ENCODE results near the gene HSD11B2.
"Not testable (repeated sequence)": the region's sequence is repeated elsewhere in the genome, so short reads cannot be mapped to it uniquely, and the experiment has no call there.

HSD11B2 gene

GRCh38 chr16:67415421-67415820, 15.5 kb upstream of the HSD11B2 start:
- DNase-seq (ENCODE audit: low read depth) = not testable (repeated sequence)

GRCh38 chr16:67415872-67416793, 14.8 kb upstream of the HSD11B2 start, which contains the start of gene ZDHHC1:
ZDHHC1 (minus strand) TSS chr16:67416477; CDS start chr16:67407775, 8,702 bp downstream.
- DNase-seq (ENCODE audit: low read depth) = no peak

- DNase-seq (ENCODE audit: low read depth) = no peak
These were observed 13.4 kb upstream of the HSD11B2 start for GRCh38 chr16:67417333-67418061.

GRCh38 chr16:67419502-67419901, 11.4 kb upstream of the HSD11B2 start:
- DNase-seq (ENCODE audit: low read depth) = no peak

GRCh38 chr16:67419931-67420330, 11.0 kb upstream of the HSD11B2 start:
- DNase-seq (ENCODE audit: low read depth) = no peak

- no peak for DNase-seq (ENCODE audit: low read depth)
These were observed 9.9 kb upstream of the HSD11B2 start for GRCh38 chr16:67421030-67421429.

GRCh38 chr16:67423015-67423414, 7.9 kb upstream of the HSD11B2 start:
- no peak for DNase-seq (ENCODE audit: low read depth)

GRCh38 chr16:67423611-67424260, 7.2 kb upstream of the HSD11B2 start:
- no peak for DNase-seq (ENCODE audit: low read depth)

- no peak for DNase-seq (ENCODE audit: low read depth)
These were observed 6.7 kb upstream of the HSD11B2 start for GRCh38 chr16:67424261-67424615.

GRCh38 chr16:67425061-67425460, 5.9 kb upstream of the HSD11B2 start:
- no peak for DNase-seq (ENCODE audit: low read depth)

GRCh38 chr16:67425580-67425979, 5.3 kb upstream of the HSD11B2 start:
- DNase-seq (ENCODE audit: low read depth) = no peak

GRCh38 chr16:67426022-67426421, 4.9 kb upstream of the HSD11B2 start:
- DNase-seq (ENCODE audit: low read depth) = no peak

- no peak for DNase-seq (ENCODE audit: low read depth)
These were observed 4.0 kb upstream of the HSD11B2 start for GRCh38 chr16:67426950-67427349.

- no peak for DNase-seq (ENCODE audit: low read depth)
These were observed 2.7 kb upstream of the HSD11B2 start for GRCh38 chr16:67428146-67428731.

GRCh38 chr16:67429053-67429798, 1.7 kb upstream of the HSD11B2 start:
- DNase-seq (ENCODE audit: low read depth) = no peak

- no peak for DNase-seq (ENCODE audit: low read depth)
These were observed 970 bp upstream of the HSD11B2 start for GRCh38 chr16:67429799-67430503.

- no peak for DNase-seq (ENCODE audit: low read depth)
These were observed 381 bp upstream of the HSD11B2 start for GRCh38 chr16:67430504-67430976.

- no peak for DNase-seq (ENCODE audit: low read depth)
These were observed 1.0 kb downstream of the HSD11B2 start for GRCh38 chr16:67431775-67432505.

- DNase-seq (ENCODE audit: low read depth) = no peak
These were observed 1.6 kb downstream of the HSD11B2 start for GRCh38 chr16:67432506-67432890.

GRCh38 chr16:67433131-67433719, 2.3 kb downstream of the HSD11B2 start:
- no peak for DNase-seq (ENCODE audit: low read depth)

Measured in non-pigmented ciliary epithelial cell (primary cell).